Measurements from ENCODE around the gene LIN7A. TPM values are rescaled to one million over a fixed set of nuclear protein-coding genes. Genes with fewer than 3 reads are reported as not detected.

LIN7A gene
- total RNA-seq, 1 experiment from 2014 or later, result not detected

DNA sequence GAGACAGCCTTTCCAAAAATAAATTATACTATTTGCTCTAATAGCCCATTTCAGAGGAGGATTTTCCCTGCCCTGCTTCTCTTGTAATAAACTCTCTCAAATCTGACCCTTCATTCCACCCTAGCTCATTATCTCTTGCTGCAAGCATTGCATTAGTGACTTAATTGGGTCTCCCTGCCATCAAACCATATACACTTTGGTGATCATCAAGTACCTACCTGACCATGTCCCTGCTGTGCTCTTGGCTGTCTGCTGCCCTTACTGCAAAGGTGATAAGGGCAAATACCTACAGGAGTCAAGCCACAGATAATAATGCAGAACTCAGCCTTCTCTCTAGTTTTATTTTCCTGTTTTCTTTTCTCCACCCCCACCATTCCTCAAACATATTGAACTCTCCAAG, 88.4 kb downstream of the LIN7A start:
- ATAC-seq (no peak), DNase-seq (ENCODE audit: low read depth, low spot score) (no peak)
- H3K36me3 ChIP-seq (ENCODE audit: control insufficient read depth, insufficient read depth, low read length), result no peaks in the 10 kb centered on the region
- TF ChIP-seq POLR2AphosphoS5 (IDR thresholded peaks at IDR 0.05; ENCODE audit: low read depth, low read length) (no peak), SIN3A (IDR thresholded peaks at IDR 0.05; ENCODE audit: borderline replicate concordance, insufficient read depth, low read depth, low read length) (no peak), TCF7L2 (IDR thresholded peaks at IDR 0.05; ENCODE audit: low read depth, low read length) (no peak)
- TF ChIP-seq, protein P1, sequence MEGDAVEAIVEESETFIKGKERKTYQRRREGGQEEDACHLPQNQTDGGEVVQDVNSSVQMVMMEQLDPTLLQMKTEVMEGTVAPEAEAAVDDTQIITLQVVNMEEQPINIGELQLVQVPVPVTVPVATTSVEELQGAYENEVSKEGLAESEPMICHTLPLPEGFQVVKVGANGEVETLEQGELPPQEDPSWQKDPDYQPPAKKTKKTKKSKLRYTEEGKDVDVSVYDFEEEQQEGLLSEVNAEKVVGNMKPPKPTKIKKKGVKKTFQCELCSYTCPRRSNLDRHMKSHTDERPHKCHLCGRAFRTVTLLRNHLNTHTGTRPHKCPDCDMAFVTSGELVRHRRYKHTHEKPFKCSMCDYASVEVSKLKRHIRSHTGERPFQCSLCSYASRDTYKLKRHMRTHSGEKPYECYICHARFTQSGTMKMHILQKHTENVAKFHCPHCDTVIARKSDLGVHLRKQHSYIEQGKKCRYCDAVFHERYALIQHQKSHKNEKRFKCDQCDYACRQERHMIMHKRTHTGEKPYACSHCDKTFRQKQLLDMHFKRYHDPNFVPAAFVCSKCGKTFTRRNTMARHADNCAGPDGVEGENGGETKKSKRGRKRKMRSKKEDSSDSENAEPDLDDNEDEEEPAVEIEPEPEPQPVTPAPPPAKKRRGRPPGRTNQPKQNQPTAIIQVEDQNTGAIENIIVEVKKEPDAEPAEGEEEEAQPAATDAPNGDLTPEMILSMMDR (IDR thresholded peaks at IDR 0.05), result no peak
- TF ChIP-seq, protein P2, sequence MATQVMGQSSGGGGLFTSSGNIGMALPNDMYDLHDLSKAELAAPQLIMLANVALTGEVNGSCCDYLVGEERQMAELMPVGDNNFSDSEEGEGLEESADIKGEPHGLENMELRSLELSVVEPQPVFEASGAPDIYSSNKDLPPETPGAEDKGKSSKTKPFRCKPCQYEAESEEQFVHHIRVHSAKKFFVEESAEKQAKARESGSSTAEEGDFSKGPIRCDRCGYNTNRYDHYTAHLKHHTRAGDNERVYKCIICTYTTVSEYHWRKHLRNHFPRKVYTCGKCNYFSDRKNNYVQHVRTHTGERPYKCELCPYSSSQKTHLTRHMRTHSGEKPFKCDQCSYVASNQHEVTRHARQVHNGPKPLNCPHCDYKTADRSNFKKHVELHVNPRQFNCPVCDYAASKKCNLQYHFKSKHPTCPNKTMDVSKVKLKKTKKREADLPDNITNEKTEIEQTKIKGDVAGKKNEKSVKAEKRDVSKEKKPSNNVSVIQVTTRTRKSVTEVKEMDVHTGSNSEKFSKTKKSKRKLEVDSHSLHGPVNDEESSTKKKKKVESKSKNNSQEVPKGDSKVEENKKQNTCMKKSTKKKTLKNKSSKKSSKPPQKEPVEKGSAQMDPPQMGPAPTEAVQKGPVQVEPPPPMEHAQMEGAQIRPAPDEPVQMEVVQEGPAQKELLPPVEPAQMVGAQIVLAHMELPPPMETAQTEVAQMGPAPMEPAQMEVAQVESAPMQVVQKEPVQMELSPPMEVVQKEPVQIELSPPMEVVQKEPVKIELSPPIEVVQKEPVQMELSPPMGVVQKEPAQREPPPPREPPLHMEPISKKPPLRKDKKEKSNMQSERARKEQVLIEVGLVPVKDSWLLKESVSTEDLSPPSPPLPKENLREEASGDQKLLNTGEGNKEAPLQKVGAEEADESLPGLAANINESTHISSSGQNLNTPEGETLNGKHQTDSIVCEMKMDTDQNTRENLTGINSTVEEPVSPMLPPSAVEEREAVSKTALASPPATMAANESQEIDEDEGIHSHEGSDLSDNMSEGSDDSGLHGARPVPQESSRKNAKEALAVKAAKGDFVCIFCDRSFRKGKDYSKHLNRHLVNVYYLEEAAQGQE (IDR thresholded peaks at IDR 0.05; ENCODE audit: insufficient read depth in 1 of 2, low read depth in 2 of 2, low read length in 1 of 2), result no peak
- no TSS peak for BruUV-seq (replicated peaks)
- H3K27ac ChIP-seq (ENCODE audit: low read length), result no peak overlapping the region
- POLR2A ChIA-PET, result no interaction called here
- H3K4me3 ChIP-seq (ENCODE audit: low read depth in 2 of 2, low read length in 2 of 2), result no peak overlapping the region
- H3K27me3 ChIP-seq (ENCODE audit: control insufficient read depth, insufficient read depth, low read length), result no peaks in the 10 kb centered on the region
- CTCF ChIA-PET, result no interaction called here
- H3K9me3 ChIP-seq (ENCODE audit: control insufficient read depth, insufficient read depth, low read depth, low read length), result no peaks in the 10 kb centered on the region
- H3K4me1 ChIP-seq (ENCODE audit: control insufficient read depth, insufficient read depth, low read length), result no peaks in the 10 kb centered on the region
- in situ Hi-C loops (cut with HindIII; ENCODE audit: low pct_unique_long_range_greater_than_20kb, low sequenced_read_pairs), result no loop called here
- intact Hi-C loops (cut with micrococcal nuclease; ENCODE audit: unreplicated experiment), result no loop called here

DNA sequence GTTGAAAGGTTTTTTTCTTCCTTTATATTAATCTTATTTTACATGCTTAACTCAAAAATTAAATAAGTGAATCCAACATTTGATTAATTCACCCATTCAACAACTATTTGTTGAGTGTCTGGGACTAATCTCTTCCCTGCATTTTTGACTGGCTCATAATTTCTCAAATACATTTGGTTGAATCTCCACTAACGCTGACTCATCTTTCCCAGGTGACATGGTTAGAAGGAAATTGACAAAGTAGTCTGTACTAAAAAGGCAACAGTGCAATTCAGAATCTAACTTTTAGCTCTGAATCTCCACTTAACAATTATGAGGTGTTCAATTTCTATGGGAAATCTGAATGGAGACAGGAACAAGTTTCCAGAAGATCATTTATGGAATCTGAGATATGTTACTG, 88.9 kb downstream of the LIN7A start:
- CTCF ChIA-PET, result no interaction called here
- ATAC-seq, result no peak

More for the DNA sequence above, 88.9 kb downstream of the LIN7A start:
- intact Hi-C loops (cut with micrococcal nuclease; ENCODE audit: unreplicated experiment), result no loop called here
- no TSS peak for BruUV-seq (replicated peaks)
- H3K9me3 ChIP-seq (ENCODE audit: control insufficient read depth, insufficient read depth, low read depth, low read length), result no peaks in the 10 kb centered on the region
- H3K4me1 ChIP-seq (ENCODE audit: control insufficient read depth, insufficient read depth, low read length), result no peaks in the 10 kb centered on the region
- no peak overlapping the region for H3K27ac ChIP-seq (ENCODE audit: low read length)
- in situ Hi-C loops (cut with HindIII; ENCODE audit: low pct_unique_long_range_greater_than_20kb, low sequenced_read_pairs), result no loop called here
- DNase-seq (ENCODE audit: low read depth, low spot score), result no peak
- H3K4me3 ChIP-seq (ENCODE audit: low read depth in 2 of 2, low read length in 2 of 2), result no peak overlapping the region
- POLR2A ChIA-PET, result no interaction called here
- H3K27me3 ChIP-seq (ENCODE audit: control insufficient read depth, insufficient read depth, low read length), result no peaks in the 10 kb centered on the region
- H3K36me3 ChIP-seq (ENCODE audit: control insufficient read depth, insufficient read depth, low read length), result no peaks in the 10 kb centered on the region
- TF ChIP-seq, protein P2 (IDR thresholded peaks at IDR 0.05; ENCODE audit: insufficient read depth in 1 of 2, low read depth in 2 of 2, low read length in 1 of 2), result no peak
- TF ChIP-seq SIN3A (IDR thresholded peaks at IDR 0.05; ENCODE audit: borderline replicate concordance, insufficient read depth, low read depth, low read length) (no peak), TCF7L2 (IDR thresholded peaks at IDR 0.05; ENCODE audit: low read depth, low read length) (no peak), POLR2AphosphoS5 (IDR thresholded peaks at IDR 0.05; ENCODE audit: low read depth, low read length) (no peak)
- TF ChIP-seq, protein P1 (IDR thresholded peaks at IDR 0.05), result no peak

Measured in Panc1 (cell line).